NT2/D1 (cell line): ENCODE measurements around the gene MYO3B.

ENCODE experiments used
- DNase-seq: peaks from one replicate; pipeline ENCODE4 v3.0.0-alpha.2; 2011; ENCODE audit warnings: low read depth, low spot score
- H3K27me3 ChIP-seq: 2 replicates; pipeline ENCODE4 v1.6.0; 2011; ENCODE audit warnings: mild to moderate bottlenecking; ENCODE audit not compliant: insufficient read length, insufficient read depth
- H3K36me3 ChIP-seq: 2 replicates; pipeline ENCODE4 v1.6.1; 2011; ENCODE audit warnings: mild to moderate bottlenecking, low read length, mixed read lengths; ENCODE audit not compliant: insufficient read depth, insufficient read length
- H3K4me1 ChIP-seq: 2 replicates; pipeline ENCODE4 v1.5.1; 2011; ENCODE audit not compliant: insufficient read depth, insufficient read length
- H3K4me3 ChIP-seq: 2 replicates; pipeline ENCODE4 v1.5.1; 2011; ENCODE audit warnings: low read depth; ENCODE audit not compliant: insufficient read length
- H3K9ac ChIP-seq: 2 replicates; pipeline ENCODE4 v1.6.0; 2011; ENCODE audit warnings: low read depth; ENCODE audit not compliant: insufficient read length
- H3K9me3 ChIP-seq: 2 replicates; pipeline ENCODE4 v1.5.1; 2011; ENCODE audit warnings: mild to moderate bottlenecking, low read length; ENCODE audit not compliant: insufficient read depth
- SUZ12 ChIP-seq: IDR thresholded peaks from 2 replicates; pipeline ENCODE4 v1.6.1; 2011; ENCODE audit not compliant: insufficient read length, insufficient read depth; ENCODE audit errors: extremely low read depth
- YY1 ChIP-seq: IDR thresholded peaks from 2 replicates; pipeline ENCODE4 v1.6.1; 2011; ENCODE audit not compliant: insufficient read length, insufficient read depth
- ZNF274 ChIP-seq: IDR thresholded peaks from 2 replicates; pipeline ENCODE4 v1.6.1; 2011; ENCODE audit warnings: mild to moderate bottlenecking, low read depth, low read length

MYO3B gene

DNA sequence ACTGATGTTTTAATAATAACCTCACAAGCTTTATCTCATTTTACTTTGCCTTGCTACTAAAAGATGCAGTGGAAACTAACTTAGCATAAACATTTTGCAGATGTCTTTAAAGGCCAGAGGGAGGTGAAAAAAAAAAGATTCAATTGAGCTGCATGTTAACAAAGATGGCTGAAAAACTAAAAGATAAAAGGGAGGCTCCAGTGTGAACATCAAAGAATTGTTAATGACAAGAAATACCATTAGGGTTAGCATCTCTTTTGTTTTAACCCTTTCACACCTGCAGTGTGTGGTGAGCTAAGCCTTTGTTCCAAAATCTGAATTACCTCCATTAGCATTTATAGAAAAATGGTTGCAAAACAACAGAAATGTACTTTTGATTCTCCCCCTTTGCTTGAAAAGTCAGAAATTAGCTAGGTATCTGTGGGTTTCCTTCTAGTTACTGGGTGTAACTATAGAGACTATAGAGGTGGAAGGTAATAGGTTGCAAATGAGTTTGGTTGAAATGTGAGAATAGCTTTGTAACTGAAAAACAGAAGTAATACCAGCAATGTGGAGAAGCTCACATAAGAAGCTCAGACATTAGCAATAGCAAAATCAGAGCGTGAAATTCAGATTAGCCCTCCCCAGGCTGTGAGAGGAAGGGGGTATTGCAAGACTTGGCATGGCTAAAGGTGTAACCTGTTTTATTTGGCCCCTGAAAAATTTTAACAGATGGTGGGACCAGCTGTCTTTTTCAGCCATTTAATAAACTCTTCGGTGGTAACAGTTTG lies 502.4 kb downstream of the MYO3B start:
- no peak overlapping the region for H3K4me3 ChIP-seq
- H3K9ac ChIP-seq, result peak overlapping the region; percentile 33
- H3K9me3 ChIP-seq, result no peaks in the 10 kb centered on the region
- no peaks in the 10 kb centered on the region for H3K27me3 ChIP-seq
- no peak for TF ChIP-seq SUZ12
- TF ChIP-seq ZNF274, result no peak
- TF ChIP-seq YY1, result no peak
- DNase-seq, result no peak
- peaks cover 3% of the 10 kb centered on the region for H3K4me1 ChIP-seq
- no peaks in the 10 kb centered on the region for H3K36me3 ChIP-seq

- H3K4me1 ChIP-seq, result peaks cover 3% of the 10 kb centered on the region
- TF ChIP-seq SUZ12, result no peak
- no peak for TF ChIP-seq YY1
- TF ChIP-seq ZNF274, result no peak
- H3K27me3 ChIP-seq, result no peaks in the 10 kb centered on the region
- no peaks in the 10 kb centered on the region for H3K9me3 ChIP-seq
- no peak for DNase-seq
- no peaks in the 10 kb centered on the region for H3K36me3 ChIP-seq
- H3K4me3 ChIP-seq, result no peak overlapping the region
- H3K9ac ChIP-seq, result no peak overlapping the region
Measured at GRCh38 chr2:170681311-170681710, 503.4 kb downstream of the MYO3B start.

- H3K4me1 ChIP-seq, result peaks cover 6% of the 10 kb centered on the region
- H3K36me3 ChIP-seq, result no peaks in the 10 kb centered on the region
- H3K9me3 ChIP-seq, result no peaks in the 10 kb centered on the region
- H3K9ac ChIP-seq, result no peak overlapping the region
- no peak for TF ChIP-seq SUZ12
- no peak for TF ChIP-seq ZNF274
- TF ChIP-seq YY1, result peak; percentile 24
- H3K4me3 ChIP-seq, result no peak overlapping the region
- DNase-seq, result no peak
- no peaks in the 10 kb centered on the region for H3K27me3 ChIP-seq
Measured at GRCh38 chr2:170685591-170685990, 507.6 kb downstream of the MYO3B start.

- TF ChIP-seq ZNF274 (no peak), YY1 (no peak), SUZ12 (no peak)
- no peak overlapping the region for H3K4me3 ChIP-seq
- no peaks in the 10 kb centered on the region for H3K36me3 ChIP-seq
- no peaks in the 10 kb centered on the region for H3K27me3 ChIP-seq
- H3K9ac ChIP-seq, result no peak overlapping the region
- DNase-seq, result no peak
- peaks cover 7% of the 10 kb centered on the region for H3K4me1 ChIP-seq
- no peaks in the 10 kb centered on the region for H3K9me3 ChIP-seq
Measured at GRCh38 chr2:170689481-170689880, 511.5 kb downstream of the MYO3B start.

DNA sequence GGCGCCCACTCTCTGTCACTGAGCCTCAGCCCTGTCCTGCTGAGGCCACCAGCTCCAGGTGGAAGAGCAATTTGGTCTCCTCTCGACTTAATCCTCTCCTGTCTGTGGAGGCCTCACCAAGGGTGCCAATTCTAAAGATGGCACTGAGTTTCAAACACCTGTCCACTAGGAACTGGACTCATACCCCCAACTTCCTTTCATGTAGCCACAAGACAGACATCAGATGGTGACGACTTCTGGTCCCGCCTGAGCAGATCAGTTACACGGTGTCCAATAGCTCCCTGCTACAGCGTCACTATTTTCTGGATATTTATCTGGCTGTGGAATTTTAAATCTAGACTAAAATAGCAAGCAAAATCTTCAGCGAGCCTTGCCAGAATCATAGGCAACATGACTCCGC lies 512.7 kb downstream of the MYO3B start:
- H3K27me3 ChIP-seq, result no peaks in the 10 kb centered on the region
- no peaks in the 10 kb centered on the region for H3K36me3 ChIP-seq
- DNase-seq, result no peak
- H3K4me3 ChIP-seq, result no peak overlapping the region
- TF ChIP-seq ZNF274 (no peak), YY1 (no peak), SUZ12 (no peak)
- H3K4me1 ChIP-seq, result peaks cover 10% of the 10 kb centered on the region
- H3K9me3 ChIP-seq, result no peaks in the 10 kb centered on the region
- no peak overlapping the region for H3K9ac ChIP-seq

- TF ChIP-seq ZNF274, result no peak
- no peak for TF ChIP-seq SUZ12
- TF ChIP-seq YY1, result no peak
- H3K4me3 ChIP-seq, result no peak overlapping the region
- no peaks in the 10 kb centered on the region for H3K27me3 ChIP-seq
- no peak for DNase-seq
- H3K4me1 ChIP-seq, result peaks cover 13% of the 10 kb centered on the region
- peak overlapping the region; percentile 9 for H3K9ac ChIP-seq
- no peaks in the 10 kb centered on the region for H3K9me3 ChIP-seq
- no peaks in the 10 kb centered on the region for H3K36me3 ChIP-seq
Measured at GRCh38 chr2:170694316-170694715, 516.4 kb downstream of the MYO3B start.

DNA sequence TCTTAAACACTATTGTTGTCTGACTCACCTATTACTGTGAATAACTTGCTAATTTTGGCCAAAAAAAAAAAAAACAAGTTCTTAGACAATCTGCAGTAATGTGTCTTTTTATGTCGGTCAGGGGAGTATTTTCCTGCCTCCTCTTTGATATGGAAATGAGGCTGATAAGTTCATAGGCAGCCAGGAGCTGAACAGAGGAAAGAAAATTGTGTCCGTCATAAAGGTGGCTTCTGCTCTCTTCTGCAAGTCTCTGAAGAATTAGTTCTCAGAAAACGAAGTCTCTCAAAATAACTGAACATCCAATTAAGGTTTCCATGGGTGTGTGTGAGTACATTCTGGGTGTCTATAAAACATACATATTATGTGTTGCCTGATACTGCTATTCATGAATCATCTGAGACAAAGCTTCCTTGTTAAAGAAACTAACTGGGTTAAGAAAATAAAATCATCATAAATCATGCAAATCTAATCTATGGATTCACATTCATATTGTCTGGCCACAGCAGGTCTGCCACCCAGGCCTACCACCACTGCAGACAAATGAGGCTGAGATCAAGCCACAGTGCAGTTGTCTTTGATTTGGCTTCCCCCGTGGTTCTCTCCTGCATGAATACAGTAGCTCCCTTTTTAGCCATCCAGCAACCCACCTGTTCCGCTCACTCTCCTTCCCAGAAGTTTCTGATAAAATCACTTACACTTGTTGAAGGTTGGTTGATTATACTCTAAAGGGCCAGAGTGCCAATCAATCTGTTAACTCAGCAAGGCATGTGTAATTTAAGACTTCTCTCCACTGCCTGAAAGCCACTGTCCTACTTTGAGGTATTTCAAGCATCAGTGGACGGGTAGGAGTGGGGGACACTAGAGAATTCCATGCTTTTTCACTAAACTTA lies 517.8 kb downstream of the MYO3B start:
- no peak for DNase-seq
- no peak overlapping the region for H3K9ac ChIP-seq
- H3K9me3 ChIP-seq, result no peaks in the 10 kb centered on the region
- no peaks in the 10 kb centered on the region for H3K36me3 ChIP-seq
- peaks cover 12% of the 10 kb centered on the region for H3K4me1 ChIP-seq
- TF ChIP-seq SUZ12, result no peak
- no peak for TF ChIP-seq ZNF274
- TF ChIP-seq YY1, result no peak
- no peaks in the 10 kb centered on the region for H3K27me3 ChIP-seq
- no peak overlapping the region for H3K4me3 ChIP-seq
